Left ventricle myocardium inferior (tissue), 1 donor: ENCODE data around the gene KCNJ10. TPM values are rescaled to one million over a fixed set of nuclear protein-coding genes. Genes with fewer than 3 reads are reported as not detected.

Experiments used
- DNase-seq: peaks from one replicate; pipeline ENCODE4 v3.0.0-alpha.2; 2020
- H3K27ac ChIP-seq: fragments of 200-600 bp; replicated peaks from 2 replicates; pipeline ENCODE4 v1.8.0; 2021
- H3K27me3 ChIP-seq: fragments of 200-600 bp; 2 replicates; pipeline ENCODE4 v1.8.0; 2021; ENCODE audit warnings: low read depth
- H3K36me3 ChIP-seq: fragments of 200-600 bp; 2 replicates; pipeline ENCODE4 v1.8.0; 2021
- H3K4me1 ChIP-seq: fragments of 200-600 bp; 2 replicates; pipeline ENCODE4 v1.8.0; 2021
- H3K4me3 ChIP-seq: fragments of 200-600 bp; 2 replicates; pipeline ENCODE4 v1.8.0; 2021; ENCODE audit warnings: mild to moderate bottlenecking, moderate library complexity
- H3K9me3 ChIP-seq: fragments of 200-600 bp; replicated peaks from 2 replicates; pipeline ENCODE4 v1.8.0; 2021
- intact Hi-C: fragments of 100-400 bp; cut with micrococcal nuclease; formaldehyde crosslinking; loops from one replicate; pipeline ENCODE4 v1.11.0; 2022
- total RNA-seq: library from RNA; stranded (reverse); fragmentation: NEBNext Ultra II Directional; extraction: Animal tissue kit (Norgen Biotek cat#: 25700); gene quantifications from one replicate; pipeline ENCODE4 v1.2.1, GENCODE V29; 2021
- TF ChIP-seq, protein P1 (sequence below): fragments of 200-600 bp; IDR thresholded peaks from 2 replicates; pipeline ENCODE4 v1.8.0; 2021; ENCODE audit warnings: antibody characterized with exemption, mild to moderate bottlenecking, borderline replicate concordance
- donor health status: DM: no; HTN: yes; CAD: no; lungs with severe emphysema.

Gene KCNJ10
- total RNA-seq, 1 donor from 2014 or later, result not detected

DNA sequence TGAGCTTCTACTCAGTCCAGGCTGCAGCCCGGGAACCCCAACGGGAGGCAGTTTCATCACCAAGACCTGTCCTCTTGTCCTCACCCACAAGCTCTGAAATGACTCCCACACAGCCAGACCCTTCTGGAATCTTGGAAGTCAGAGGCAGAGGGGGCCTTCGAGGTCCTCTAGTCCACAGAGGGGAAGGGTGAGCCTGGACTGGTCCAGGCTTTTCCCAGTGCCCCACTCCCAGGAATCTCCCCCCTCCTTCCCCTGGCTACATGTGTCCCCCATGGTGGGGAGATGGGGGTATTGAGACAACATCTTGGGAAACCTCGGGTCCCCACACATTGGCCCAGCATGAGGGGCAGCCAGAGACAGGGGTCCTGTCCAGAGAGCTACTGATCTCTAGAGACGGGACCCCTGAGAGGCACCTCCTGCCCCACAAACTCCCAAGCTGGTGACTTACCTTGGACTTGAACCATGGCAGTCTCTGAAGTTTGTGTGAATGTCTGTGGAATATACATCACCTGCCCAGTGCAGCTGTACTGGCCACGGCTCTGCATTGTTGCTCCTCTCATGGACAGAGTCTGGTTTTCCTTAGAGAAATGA, 96.5 kb downstream of the KCNJ10 start:
- intact Hi-C loops, result no loop called here
- Histone ChIP-seq H3K27ac (no peak overlapping the region), H3K9me3 (no peaks in the 10 kb centered on the region), H3K27me3 (peaks cover 22% of the 10 kb centered on the region), H3K4me1 (peaks cover 13% of the 10 kb centered on the region), H3K4me3 (no peak overlapping the region), H3K36me3 (no peaks in the 10 kb centered on the region)
- no peak for DNase-seq
- TF ChIP-seq, protein P1, sequence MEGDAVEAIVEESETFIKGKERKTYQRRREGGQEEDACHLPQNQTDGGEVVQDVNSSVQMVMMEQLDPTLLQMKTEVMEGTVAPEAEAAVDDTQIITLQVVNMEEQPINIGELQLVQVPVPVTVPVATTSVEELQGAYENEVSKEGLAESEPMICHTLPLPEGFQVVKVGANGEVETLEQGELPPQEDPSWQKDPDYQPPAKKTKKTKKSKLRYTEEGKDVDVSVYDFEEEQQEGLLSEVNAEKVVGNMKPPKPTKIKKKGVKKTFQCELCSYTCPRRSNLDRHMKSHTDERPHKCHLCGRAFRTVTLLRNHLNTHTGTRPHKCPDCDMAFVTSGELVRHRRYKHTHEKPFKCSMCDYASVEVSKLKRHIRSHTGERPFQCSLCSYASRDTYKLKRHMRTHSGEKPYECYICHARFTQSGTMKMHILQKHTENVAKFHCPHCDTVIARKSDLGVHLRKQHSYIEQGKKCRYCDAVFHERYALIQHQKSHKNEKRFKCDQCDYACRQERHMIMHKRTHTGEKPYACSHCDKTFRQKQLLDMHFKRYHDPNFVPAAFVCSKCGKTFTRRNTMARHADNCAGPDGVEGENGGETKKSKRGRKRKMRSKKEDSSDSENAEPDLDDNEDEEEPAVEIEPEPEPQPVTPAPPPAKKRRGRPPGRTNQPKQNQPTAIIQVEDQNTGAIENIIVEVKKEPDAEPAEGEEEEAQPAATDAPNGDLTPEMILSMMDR, result no peak

DNA sequence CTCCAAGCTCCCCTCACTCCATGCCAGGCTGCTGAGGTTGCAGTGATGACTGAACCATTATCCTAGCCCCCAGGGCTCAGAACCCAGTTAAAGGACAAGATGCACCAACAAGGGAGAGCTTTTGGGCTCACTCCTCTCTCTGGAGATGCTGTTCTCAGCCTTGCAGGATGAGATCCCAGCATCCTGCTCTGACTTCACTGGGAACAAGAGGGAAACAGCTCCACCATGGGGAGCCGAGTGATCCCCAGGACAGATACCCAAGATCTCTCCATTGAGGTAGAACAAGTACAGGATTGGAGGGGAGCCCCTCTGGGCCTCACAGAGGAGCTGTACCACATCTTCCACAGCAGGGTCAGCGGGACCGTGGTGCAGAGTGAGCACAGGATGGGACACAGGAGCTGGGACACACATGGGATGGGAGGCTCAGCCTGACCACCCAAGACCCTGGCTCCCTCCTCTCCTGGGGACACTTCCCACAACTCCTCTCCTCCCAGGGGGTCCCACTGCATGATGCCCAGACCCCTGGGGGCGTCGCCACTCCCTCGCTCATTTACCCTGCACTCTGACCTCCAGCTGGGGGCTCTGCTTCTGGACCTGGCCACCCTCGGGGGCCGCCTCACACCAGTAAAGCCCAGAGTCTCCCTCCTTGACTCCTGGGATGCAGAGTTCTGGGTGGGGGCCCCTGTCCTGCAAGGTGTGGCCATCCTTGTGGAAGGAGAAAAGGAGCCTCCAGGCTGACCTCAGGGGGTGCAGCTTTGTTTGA, 97.3 kb downstream of the KCNJ10 start:
- Histone ChIP-seq H3K36me3 (no peaks in the 10 kb centered on the region), H3K27ac (no peak overlapping the region), H3K27me3 (peaks cover 14% of the 10 kb centered on the region), H3K4me1 (peaks cover 13% of the 10 kb centered on the region), H3K9me3 (no peaks in the 10 kb centered on the region), H3K4me3 (no peak overlapping the region)
- TF ChIP-seq, protein P1, result no peak
- intact Hi-C loops, result no loop called here
- no peak for DNase-seq

DNA sequence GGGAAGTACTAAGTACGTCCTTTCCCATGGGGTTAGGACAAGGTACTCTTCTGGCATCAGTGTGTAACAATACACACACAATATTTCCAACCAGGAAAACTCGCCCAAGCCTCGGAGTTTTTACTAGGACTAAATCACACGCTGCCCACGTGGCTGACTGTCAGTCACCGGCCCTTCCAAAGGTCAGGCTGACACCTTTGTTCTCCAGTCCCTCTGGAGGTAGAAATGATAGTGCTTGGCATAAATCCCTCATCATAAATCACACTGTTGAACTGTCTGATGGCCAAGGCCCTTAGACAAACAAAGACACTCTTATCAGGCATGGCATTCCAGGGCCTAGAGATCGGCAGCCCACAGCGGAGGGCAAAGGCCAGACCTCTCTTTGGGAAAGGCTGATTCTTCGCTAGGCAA, 99.0 kb downstream of the KCNJ10 start:
- H3K36me3 ChIP-seq, result no peaks in the 10 kb centered on the region
- TF ChIP-seq, protein P1, result no peak
- H3K9me3 ChIP-seq, result no peaks in the 10 kb centered on the region
- intact Hi-C loops, result no loop called here
- DNase-seq, result no peak
- no peak overlapping the region for H3K4me3 ChIP-seq
- peaks cover 13% of the 10 kb centered on the region for H3K4me1 ChIP-seq
- peaks cover 14% of the 10 kb centered on the region for H3K27me3 ChIP-seq
- no peak overlapping the region for H3K27ac ChIP-seq

DNA sequence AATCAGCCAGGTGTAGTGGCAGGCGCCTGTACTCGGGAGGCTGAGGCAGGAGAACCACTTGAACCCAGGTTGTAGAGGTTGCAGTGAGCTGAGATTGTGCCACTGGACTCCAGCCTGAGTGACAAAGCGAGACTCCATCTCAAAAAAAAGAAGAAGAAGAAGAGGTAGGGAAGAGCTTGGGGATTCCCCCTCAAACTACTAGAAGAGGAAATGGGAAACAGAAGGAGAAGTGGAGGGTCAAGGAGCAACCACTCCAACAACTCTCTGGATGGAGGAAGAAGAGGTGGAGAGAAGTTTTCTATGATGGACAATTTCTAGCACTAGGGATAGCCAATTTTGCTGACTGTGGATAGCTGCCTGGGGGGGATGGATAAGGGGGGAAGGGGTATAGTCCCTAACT, 101.1 kb downstream of the KCNJ10 start:
- H3K4me1 ChIP-seq, result peaks cover 13% of the 10 kb centered on the region
- no peaks in the 10 kb centered on the region for H3K9me3 ChIP-seq
- no peak for DNase-seq
- TF ChIP-seq, protein P1, result no peak
- intact Hi-C loops, result no loop called here
- no peaks in the 10 kb centered on the region for H3K36me3 ChIP-seq
- H3K4me3 ChIP-seq, result no peak overlapping the region
- H3K27me3 ChIP-seq, result peaks cover 6% of the 10 kb centered on the region
- H3K27ac ChIP-seq, result no peak overlapping the region

DNA sequence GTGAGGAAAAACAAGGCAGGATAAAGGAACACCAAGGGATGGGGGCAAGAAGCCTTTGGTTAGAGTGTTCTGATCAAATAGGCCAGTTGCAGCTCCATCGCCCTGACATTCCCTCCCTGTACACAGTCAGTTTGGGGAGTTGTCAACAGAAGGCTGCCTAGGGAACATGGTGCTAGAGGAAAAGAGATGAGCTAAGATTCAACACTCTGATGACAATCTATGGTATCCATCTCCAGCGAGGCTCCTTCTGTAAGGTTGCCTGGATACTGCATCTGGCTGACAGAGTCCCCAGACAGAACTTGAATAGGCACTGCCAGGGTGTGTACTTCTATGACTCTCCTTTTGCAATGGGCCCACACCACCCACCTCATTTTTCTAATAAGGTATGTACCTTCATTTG, 104.7 kb downstream of the KCNJ10 start:
- peaks cover 1% of the 10 kb centered on the region for H3K4me1 ChIP-seq
- no peak overlapping the region for H3K4me3 ChIP-seq
- H3K36me3 ChIP-seq, result no peaks in the 10 kb centered on the region
- no peaks in the 10 kb centered on the region for H3K9me3 ChIP-seq
- intact Hi-C loops, result no loop called here
- TF ChIP-seq, protein P1, result no peak
- DNase-seq, result no peak
- no peak overlapping the region for H3K27ac ChIP-seq
- H3K27me3 ChIP-seq, result peaks cover 15% of the 10 kb centered on the region
